SK-N-SH treated with all-trans-retinoic acid at 6 μM for 48 hours (cell line): Measurements from ENCODE around the gene TPK1.

Experiments
- ATAC-seq: fragments of 200-7000 bp; cut with Tn5 transposase; 3 replicates; pipeline ENCODE4 v1.9.1; 2020; ENCODE audit warnings: mild to moderate bottlenecking, moderate library complexity
- ARNTL ChIP-seq: fragments of 450-650 bp; formaldehyde crosslinking; IDR thresholded peaks from 2 replicates; pipeline ENCODE4 v1.5.0; 2020; ENCODE audit warnings: low read depth, mild to moderate bottlenecking, moderate library complexity, borderline replicate concordance
- BACH2 ChIP-seq: fragments of 250-450 bp; sonication (Bioruptor Pico); IDR thresholded peaks from 2 replicates; pipeline ENCODE4 v1.9.0; 2021; ENCODE audit warnings: mild to moderate bottlenecking, borderline replicate concordance
- CREB5 ChIP-seq: fragments of 250-450 bp; sonication (Bioruptor Pico); IDR thresholded peaks from 2 replicates; pipeline ENCODE4 v1.5.1; 2020; ENCODE audit warnings: low read depth, mild to moderate bottlenecking, moderate library complexity
- CSDC2 ChIP-seq: fragments of 250-450 bp; sonication (Bioruptor Pico); IDR thresholded peaks from 2 replicates; pipeline ENCODE4 v1.5.0; 2020; ENCODE audit warnings: mild to moderate bottlenecking, moderate library complexity
- CSRNP3 ChIP-seq: fragments of 250-450 bp; sonication (Bioruptor Pico); IDR thresholded peaks from 2 replicates; pipeline ENCODE4 v1.5.1; 2021; ENCODE audit warnings: mild to moderate bottlenecking, moderate library complexity
- ESRRG ChIP-seq: fragments of 250-450 bp; sonication (Bioruptor Pico); IDR thresholded peaks from 2 replicates; pipeline ENCODE4 v1.6.1; 2021; ENCODE audit warnings: mild to moderate bottlenecking
- GLIS3 ChIP-seq: fragments of 250-450 bp; sonication (Bioruptor Pico); IDR thresholded peaks from 2 replicates; pipeline ENCODE4 v1.5.0; 2020; ENCODE audit warnings: mild to moderate bottlenecking, moderate library complexity
- ISL1 ChIP-seq: fragments of 250-450 bp; sonication (Bioruptor Pico); IDR thresholded peaks from 2 replicates; pipeline ENCODE4 v2.1.2; 2022; ENCODE audit warnings: mild to moderate bottlenecking, moderate library complexity
- OSR1 ChIP-seq: fragments of 250-450 bp; sonication (Bioruptor Pico); IDR thresholded peaks from 2 replicates; pipeline ENCODE4 v1.8.0; 2022; ENCODE audit warnings: moderate library complexity, mild to moderate bottlenecking, inconsistent platforms
- PATZ1 ChIP-seq: fragments of 250-450 bp; sonication (Bioruptor Pico); IDR thresholded peaks from 2 replicates; pipeline ENCODE4 v1.8.0; 2020; ENCODE audit warnings: mild to moderate bottlenecking, moderate library complexity, borderline replicate concordance
- POU6F1 ChIP-seq: fragments of 250-450 bp; sonication (Bioruptor Pico); IDR thresholded peaks from 2 replicates; pipeline ENCODE4 v1.8.0; 2021; ENCODE audit warnings: low read depth, mild to moderate bottlenecking, moderate library complexity, borderline replicate concordance
- PPARA ChIP-seq: fragments of 250-450 bp; sonication (Bioruptor Pico); IDR thresholded peaks from 2 replicates; pipeline ENCODE4 v1.5.0; 2020; ENCODE audit warnings: mild to moderate bottlenecking, borderline replicate concordance
- RARB ChIP-seq: fragments of 250-450 bp; sonication (Bioruptor Pico); IDR thresholded peaks from 2 replicates; pipeline ENCODE4 v1.8.0; 2021; ENCODE audit warnings: mild to moderate bottlenecking, moderate library complexity
- SNAI2 ChIP-seq: fragments of 250-450 bp; sonication (Bioruptor Pico); IDR thresholded peaks from 2 replicates; pipeline ENCODE4 v1.5.0; 2020; ENCODE audit warnings: mild to moderate bottlenecking, moderate library complexity
- TCF4 ChIP-seq: fragments of 250-450 bp; sonication (Bioruptor Pico); IDR thresholded peaks from 2 replicates; pipeline ENCODE4 v1.8.0; 2021; ENCODE audit warnings: mild to moderate bottlenecking, moderate library complexity, borderline replicate concordance
- TOX ChIP-seq: fragments of 250-450 bp; sonication (Bioruptor Pico); IDR thresholded peaks from 2 replicates; pipeline ENCODE4 v1.8.0; 2021; ENCODE audit warnings: mild to moderate bottlenecking, moderate library complexity, borderline replicate concordance
- TSHZ2 ChIP-seq: fragments of 250-450 bp; sonication (Bioruptor Pico); IDR thresholded peaks from 2 replicates; pipeline ENCODE4 v1.5.0; 2020; ENCODE audit warnings: mild to moderate bottlenecking, moderate library complexity
- ZC3H10 ChIP-seq: fragments of 250-450 bp; sonication (Bioruptor Pico); IDR thresholded peaks from 2 replicates; pipeline ENCODE4 v1.5.1; 2021; ENCODE audit warnings: mild to moderate bottlenecking, moderate library complexity
- ZFP3 ChIP-seq: fragments of 250-450 bp; sonication (Bioruptor Pico); IDR thresholded peaks from 2 replicates; pipeline ENCODE4 v1.5.0; 2020; ENCODE audit warnings: mild to moderate bottlenecking, moderate library complexity
- ZFP30 ChIP-seq: fragments of 450-650 bp; formaldehyde crosslinking; IDR thresholded peaks from 2 replicates; pipeline ENCODE4 v1.5.0; 2022; ENCODE audit warnings: mild to moderate bottlenecking, moderate library complexity
- ZNF565 ChIP-seq: fragments of 450-650 bp; formaldehyde crosslinking; conservative IDR thresholded peaks from 2 replicates; pipeline ENCODE4 v1.5.0; 2020; ENCODE audit warnings: low read depth, mild to moderate bottlenecking, moderate library complexity
- ZNF70 ChIP-seq: fragments of 450-650 bp; formaldehyde crosslinking; IDR thresholded peaks from 2 replicates; pipeline ENCODE4 v1.5.0; 2020; ENCODE audit warnings: mild to moderate bottlenecking, moderate library complexity
- ZNF8 ChIP-seq: fragments of 450-650 bp; formaldehyde crosslinking; IDR thresholded peaks from 2 replicates; pipeline ENCODE4 v1.5.0; 2020; ENCODE audit warnings: mild to moderate bottlenecking, moderate library complexity

TPK1 gene

GRCh38 chr7:144835652-144836544, at the start of gene TPK1:
TSS of gene TPK1 (minus strand) at chr7:144836053. CDS start at chr7:144835602, 451 bp downstream.
- ATAC-seq, result peak; percentile 88
- no peak for TF ChIP-seq ZC3H10
- peak; percentile 83 for TF ChIP-seq ZFP30 (CRISPR knock-in tag)
- TF ChIP-seq TCF4 (CRISPR knock-in tag), result no peak
- no peak for TF ChIP-seq TSHZ2 (CRISPR knock-in tag)
- TF ChIP-seq RARB, result no peak
- TF ChIP-seq ARNTL (CRISPR knock-in tag), result no peak
- no peak for TF ChIP-seq ZNF565 (CRISPR knock-in tag)
- TF ChIP-seq SNAI2 (CRISPR knock-in tag), result no peak; the same call in 1 of the 2 replicates
- no peak; the same call in 1 of the 2 replicates for TF ChIP-seq ZFP3
- no peak; the same call in 1 of the 2 replicates for TF ChIP-seq ZNF70 (CRISPR knock-in tag)
- TF ChIP-seq PPARA (CRISPR knock-in tag), result no peak
- TF ChIP-seq ESRRG, result no peak
- peak; percentile 85 for TF ChIP-seq PATZ1 (CRISPR knock-in tag)
- no peak for TF ChIP-seq TOX (CRISPR knock-in tag)
- no peak for TF ChIP-seq BACH2 (CRISPR knock-in tag)
- TF ChIP-seq GLIS3 (CRISPR knock-in tag), result no peak
- TF ChIP-seq POU6F1 (CRISPR knock-in tag), result no peak
- no peak for TF ChIP-seq ZNF8 (CRISPR knock-in tag)
- no peak for TF ChIP-seq CSRNP3
- no peak for TF ChIP-seq ISL1
- no peak for TF ChIP-seq OSR1 (CRISPR knock-in tag)
- TF ChIP-seq CREB5, result no peak
- peak; percentile 34; the same call in 1 of the 2 replicates for TF ChIP-seq CSDC2 (CRISPR knock-in tag)
- TF ChIP-seq, all 23 proteins: peak for 3

- no peak for ATAC-seq
- TF ChIP-seq ZFP3, result no peak
- no peak for TF ChIP-seq ZNF565 (CRISPR knock-in tag)
- no peak for TF ChIP-seq ARNTL (CRISPR knock-in tag)
- TF ChIP-seq OSR1 (CRISPR knock-in tag), result no peak
- no peak for TF ChIP-seq CSRNP3
- no peak for TF ChIP-seq BACH2 (CRISPR knock-in tag)
- no peak for TF ChIP-seq GLIS3 (CRISPR knock-in tag)
- no peak for TF ChIP-seq RARB
- TF ChIP-seq POU6F1 (CRISPR knock-in tag), result no peak
- no peak for TF ChIP-seq ZNF8 (CRISPR knock-in tag)
- TF ChIP-seq ESRRG, result no peak
Observed at GRCh38 chr7:144885478-144885877, 49.6 kb upstream of the TPK1 start.
